ENCODE data around the gene TSGA10IP. TPM values are rescaled to one million over a fixed set of nuclear protein-coding genes. Genes with fewer than 3 reads are reported as not detected.
A peak's percentile ranks its signal among the peaks of the same experiment; 100 is the strongest.

The TSGA10IP gene
- total and polyA plus RNA-seq, 11 donors = 0.51 TPM; not detected in 10

- Histone ChIP-seq H3K4me3 (no peak overlapping the region), H3K4me1 (peaks cover 3 to 26% (median 20%) of the 10 kb centered on the region in 12 donors), H3K36me3 (peaks cover 0 to 5% (median 2%) of the 10 kb centered on the region in 9 donors), H3K27me3 (peaks cover 0 to 6% (median 0%) of the 10 kb centered on the region in 9 donors), H3K27ac (no peak overlapping the region), H3K9me3 (no peaks in the 10 kb centered on the region)
- 69 to 79% (median 74%) methylated on average over 17 of the region's 17 CpGs for WGBS, 4 donors
- DNase-seq (no peak), ATAC-seq (no peak)
- intact Hi-C loops (cut with DNase I) = loop anchor here in 3 of 10 donors (5.0 kb wide), 1 partner anchor 37 kb away; no protein-coding TSS in a partner anchor
- no peak for TF ChIP-seq POLR2A (IDR thresholded peaks at IDR 0.05)
- TF ChIP-seq, protein P1, sequence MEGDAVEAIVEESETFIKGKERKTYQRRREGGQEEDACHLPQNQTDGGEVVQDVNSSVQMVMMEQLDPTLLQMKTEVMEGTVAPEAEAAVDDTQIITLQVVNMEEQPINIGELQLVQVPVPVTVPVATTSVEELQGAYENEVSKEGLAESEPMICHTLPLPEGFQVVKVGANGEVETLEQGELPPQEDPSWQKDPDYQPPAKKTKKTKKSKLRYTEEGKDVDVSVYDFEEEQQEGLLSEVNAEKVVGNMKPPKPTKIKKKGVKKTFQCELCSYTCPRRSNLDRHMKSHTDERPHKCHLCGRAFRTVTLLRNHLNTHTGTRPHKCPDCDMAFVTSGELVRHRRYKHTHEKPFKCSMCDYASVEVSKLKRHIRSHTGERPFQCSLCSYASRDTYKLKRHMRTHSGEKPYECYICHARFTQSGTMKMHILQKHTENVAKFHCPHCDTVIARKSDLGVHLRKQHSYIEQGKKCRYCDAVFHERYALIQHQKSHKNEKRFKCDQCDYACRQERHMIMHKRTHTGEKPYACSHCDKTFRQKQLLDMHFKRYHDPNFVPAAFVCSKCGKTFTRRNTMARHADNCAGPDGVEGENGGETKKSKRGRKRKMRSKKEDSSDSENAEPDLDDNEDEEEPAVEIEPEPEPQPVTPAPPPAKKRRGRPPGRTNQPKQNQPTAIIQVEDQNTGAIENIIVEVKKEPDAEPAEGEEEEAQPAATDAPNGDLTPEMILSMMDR (IDR thresholded peaks at IDR 0.05) = no peak
These were observed 13.6 kb downstream of the TSGA10IP start for GRCh38 chr11:65958774-65959420.

DNA sequence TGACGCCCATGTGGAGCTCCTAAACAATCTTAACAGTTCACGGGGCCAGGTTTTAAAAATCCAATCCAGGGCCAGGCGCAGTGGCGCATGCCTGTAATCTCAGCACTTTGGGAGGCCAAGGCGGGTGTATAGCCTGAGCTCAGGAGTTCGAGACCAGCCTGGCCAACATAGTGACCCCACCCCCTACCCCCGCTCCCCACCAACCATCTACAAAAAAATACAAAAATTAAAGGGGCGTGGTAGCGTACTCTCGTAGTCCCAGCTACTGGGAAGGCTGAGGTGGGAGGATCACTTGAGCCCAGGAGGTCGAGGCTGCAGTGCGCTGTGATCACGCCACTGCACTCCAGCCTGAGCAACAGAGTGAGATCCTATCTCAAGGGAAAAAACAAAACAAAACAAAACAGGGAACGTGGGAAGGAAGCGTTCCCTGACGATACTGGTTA is 15.6 kb downstream of the TSGA10IP start:
- Histone ChIP-seq H3K4me1 (peaks cover 3 to 28% (median 23%) of the 10 kb centered on the region in 12 donors), H3K36me3 (peaks cover 4 to 25% (median 21%) of the 10 kb centered on the region in 9 donors), H3K9me3 (no peaks in the 10 kb centered on the region), H3K27ac (peak overlapping the region; percentile 57 to 96 (median 90)), H3K4me3 (peak overlapping the region; percentile 77 to 99 (median 92)), H3K27me3 (no peaks in the 10 kb centered on the region)
- TF ChIP-seq, protein P1 (IDR thresholded peaks at IDR 0.05) = no peak
- no peak for TF ChIP-seq POLR2A (IDR thresholded peaks at IDR 0.05)
- 52 to 58% (median 56%) methylated on average over 16 of the region's 16 CpGs for WGBS, 4 donors
- no peak for DNase-seq
- intact Hi-C loops (cut with DNase I) = loop anchor here (1.0 to 5.0 kb wide), 10 partner anchors 36 to 74 kb away; partner anchors contain the start of genes BANF1 (in 6 of the 10), EIF1AD (in 6 of the 10), FIBP (in 3 of the 10) and C11orf68 (in 2 of the 10)
- ATAC-seq = peak in 1 of 4 donors; percentile 1

DNA sequence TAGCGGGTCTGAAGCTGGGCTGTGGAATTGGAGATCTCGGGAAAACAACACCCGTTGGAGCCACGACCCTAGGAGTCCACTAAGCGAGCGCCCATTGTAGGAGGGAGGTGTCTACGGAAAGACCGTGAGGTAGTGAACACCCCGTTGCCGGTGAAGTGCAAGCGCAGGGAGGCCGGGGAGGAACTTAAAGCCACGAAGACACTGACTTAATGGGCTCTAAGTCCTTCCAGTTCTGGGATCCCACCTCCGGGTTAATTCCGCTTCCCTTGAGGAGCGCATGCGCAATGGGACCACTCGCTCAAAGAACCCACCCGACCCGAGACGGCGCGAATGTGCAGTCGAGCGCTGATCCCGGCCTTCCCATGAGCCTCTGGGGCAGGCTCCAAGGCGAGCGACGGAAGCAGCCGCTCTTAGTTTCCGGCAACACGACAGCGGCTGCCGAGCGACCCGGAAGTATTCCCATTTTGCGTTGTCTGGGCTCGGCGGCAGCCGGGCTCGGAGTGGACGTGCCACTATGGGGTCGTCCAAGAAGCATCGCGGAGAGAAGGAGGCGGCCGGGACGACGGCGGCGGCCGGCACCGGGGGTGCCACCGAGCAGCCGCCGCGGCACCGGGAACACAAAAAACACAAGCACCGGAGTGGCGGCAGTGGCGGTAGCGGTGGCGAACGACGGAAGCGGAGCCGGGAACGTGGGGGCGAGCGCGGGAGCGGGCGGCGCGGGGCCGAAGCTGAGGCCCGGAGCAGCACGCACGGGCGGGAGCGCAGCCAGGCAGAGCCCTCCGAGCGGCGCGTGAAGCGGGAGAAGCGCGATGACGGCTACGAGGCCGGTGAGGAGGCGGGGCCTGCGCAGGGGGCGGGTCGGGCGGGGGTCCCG is 16.2 kb downstream of the TSGA10IP start, which contains the start of gene SART1:
TSS of gene SART1 (plus strand) at position 468 of the 874 bp plus-strand sequence. CDS start at position 515, 47 bp downstream.
- H3K4me3 ChIP-seq = peak within 1 kb of the TSS; percentile 77 to 99 (median 92)
- H3K36me3 ChIP-seq = peaks cover 4 to 31% (median 28%) of the 10 kb centered on the region in 9 donors
- H3K27me3 ChIP-seq = no peaks in the 10 kb centered on the region
- ATAC-seq = peak; percentile 98 to 99 (median 98)
- intact Hi-C loops (cut with DNase I) = loop anchor here (1.0 to 5.0 kb wide), 10 partner anchors 36 to 74 kb away; partner anchors contain the start of genes BANF1 (in 6 of the 10), EIF1AD (in 6 of the 10), FIBP (in 3 of the 10) and C11orf68 (in 2 of the 10)
- peak within 1 kb of the TSS; percentile 57 to 96 (median 90) for H3K27ac ChIP-seq
- peaks cover 3 to 28% (median 23%) of the 10 kb centered on the region in 12 donors for H3K4me1 ChIP-seq
- 0 to 1% (median 1%) methylated on average over 67 to 97 of the region's 97 CpGs for WGBS, 4 donors
- peak in 1 of 2 donors; percentile 81 for TF ChIP-seq POLR2A (IDR thresholded peaks at IDR 0.05)
- TF ChIP-seq, protein P1 (IDR thresholded peaks at IDR 0.05) = no peak
- H3K9me3 ChIP-seq = no peaks in the 10 kb centered on the region
- peak; percentile 99 for DNase-seq

Measured in heart left ventricle (tissue), 16 donors.